Right lung (tissue), 5 donors: Measurements from ENCODE around the gene FBXO4. TPM values are rescaled to one million over a fixed set of nuclear protein-coding genes. Genes with fewer than 3 reads are reported as not detected.
"Not testable (repeated sequence)": the region's sequence is repeated elsewhere in the genome, so short reads cannot be mapped to it uniquely, and the experiment has no call there.

Experiments used
- DNase-seq, 2 donors: peaks; one replicate each; pipeline ENCODE4 v3.0.0-alpha.2; 2013
- polyA plus RNA-seq, 5 donors: library from polyadenylated mRNA; unstranded; fragments of 120-200 nt; gene quantifications; one replicate each; pipeline versions ENCODE4 v1.2.1 to v1.2.3, GENCODE V29; 2013; ENCODE audit warnings: inconsistent platforms in 1 of 5, low replicate concordance in 1 of 5; ENCODE audit not compliant: insufficient read length in 5 of 5, insufficient read depth in 1 of 5

The FBXO4 gene
- polyA plus RNA-seq, 5 donors = 14.8 to 23.0 (median 18.7) TPM

DNA sequence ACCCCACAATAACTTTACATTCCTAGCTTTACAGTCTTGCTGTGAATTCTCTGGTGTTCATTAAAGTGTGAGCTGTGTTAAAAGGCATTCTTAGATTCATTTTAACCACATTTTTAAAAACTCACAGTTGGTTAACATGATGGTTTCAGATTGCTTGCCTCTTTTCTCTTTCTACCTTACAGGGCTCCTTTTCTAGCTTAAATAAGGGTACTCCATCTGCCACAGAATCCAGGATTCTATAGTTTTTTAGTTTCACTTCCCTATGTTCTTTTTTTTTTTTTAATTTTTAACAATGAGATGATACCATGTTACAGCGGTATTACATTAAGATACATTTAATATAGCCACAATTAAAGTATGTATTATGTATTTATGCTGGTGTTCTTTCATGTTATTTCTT is 3.9 kb upstream of the FBXO4 start:
- no peak for DNase-seq

DNA sequence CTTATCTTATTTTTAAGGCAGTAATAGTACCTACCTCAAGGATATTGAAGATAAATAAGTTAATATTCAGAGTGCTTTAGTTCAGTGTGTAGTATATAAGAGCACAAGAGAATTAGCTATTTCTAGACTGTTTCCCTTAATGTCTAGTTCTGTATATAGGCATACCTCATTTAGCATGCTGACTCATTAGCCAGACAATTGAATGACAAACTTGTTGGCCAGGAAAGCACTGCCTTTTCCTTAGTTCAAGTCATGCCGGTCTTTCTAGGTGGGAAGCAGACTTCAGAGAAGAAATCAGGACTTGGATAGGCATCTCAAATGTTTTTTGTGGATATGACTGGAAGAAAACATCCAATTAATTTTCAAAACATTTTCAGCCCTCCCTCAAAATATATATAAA is 3.2 kb upstream of the FBXO4 start:
- DNase-seq = no peak

GRCh38 chr5:41924526-41924871 is 582 bp upstream of the FBXO4 start:
- peak in 1 of 2 donors; percentile 5 for DNase-seq

DNA sequence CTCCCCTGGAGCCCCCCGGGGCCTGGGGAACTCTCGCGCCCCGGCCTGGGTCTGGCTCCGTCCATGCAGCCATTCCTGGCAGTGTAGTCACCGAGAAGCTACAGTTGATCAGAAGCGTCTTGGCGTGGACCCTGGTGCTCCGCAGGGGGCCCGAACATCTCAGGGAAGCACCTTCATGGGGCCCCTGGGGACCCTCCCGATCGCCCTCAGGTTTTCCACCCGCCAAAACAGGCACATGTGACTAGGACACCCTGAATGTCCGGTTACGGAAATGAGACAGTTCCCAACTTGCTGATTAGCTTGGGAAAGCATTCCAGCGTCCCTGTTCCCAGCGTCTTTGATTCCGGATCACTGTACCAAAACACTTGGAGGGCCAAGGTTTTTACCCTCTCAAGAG is 472 bp downstream of the FBXO4 start:
- DNase-seq = peak in 1 of 2 donors; percentile 55

DNA sequence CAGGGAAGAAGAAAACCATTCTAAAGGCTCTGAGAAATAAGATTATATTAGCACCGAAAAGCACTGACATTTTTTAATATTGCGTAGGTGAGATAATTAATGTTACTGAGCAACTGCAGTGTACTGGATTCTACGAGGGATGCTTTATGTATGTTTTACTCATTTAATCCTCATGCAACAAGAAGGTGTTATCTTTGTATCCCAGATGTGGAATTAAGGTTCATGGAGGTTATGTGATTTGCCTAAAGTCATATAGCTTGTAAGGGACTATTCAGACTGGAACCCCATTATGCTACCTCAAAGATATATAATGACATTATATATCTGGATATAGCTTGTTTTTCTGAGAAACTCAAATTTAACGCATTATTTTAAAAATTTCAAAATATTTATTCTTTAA is 2.5 kb downstream of the FBXO4 start:
- no peak for DNase-seq

- DNase-seq = no peak
Observed at GRCh38 chr5:41929035-41929434, 4.0 kb downstream of the FBXO4 start.

DNA sequence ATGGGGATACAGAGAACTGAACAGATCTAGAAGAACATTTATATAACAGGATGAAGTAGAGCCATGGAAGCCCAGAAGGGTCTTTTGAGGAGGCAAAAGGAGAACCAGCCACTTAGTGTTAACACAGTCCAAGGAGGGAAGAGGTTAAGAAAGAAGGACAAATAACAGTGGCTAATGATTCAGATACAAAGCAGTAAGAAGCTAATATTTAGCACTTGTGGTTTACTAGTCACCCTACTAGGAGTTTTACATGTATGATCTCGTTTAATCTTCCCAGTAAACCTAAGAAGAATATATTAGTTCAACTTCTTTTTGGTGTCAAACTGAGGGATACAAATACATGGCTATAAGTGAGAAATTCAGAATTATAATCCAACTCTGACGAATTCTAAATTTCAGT is 7.7 kb downstream of the FBXO4 start:
- no peak for DNase-seq

GRCh38 chr5:41935544-41935943 is 10.5 kb downstream of the FBXO4 start:
- no peak for DNase-seq

GRCh38 chr5:41940641-41941040 is 15.6 kb downstream of the FBXO4 start:
- no peak for DNase-seq

- DNase-seq = not testable (repeated sequence)
Observed at GRCh38 chr5:41945332-41945955, 20.4 kb downstream of the FBXO4 start.

GRCh38 chr5:41951224-41951623 is 26.1 kb downstream of the FBXO4 start:
- DNase-seq = no peak

DNA sequence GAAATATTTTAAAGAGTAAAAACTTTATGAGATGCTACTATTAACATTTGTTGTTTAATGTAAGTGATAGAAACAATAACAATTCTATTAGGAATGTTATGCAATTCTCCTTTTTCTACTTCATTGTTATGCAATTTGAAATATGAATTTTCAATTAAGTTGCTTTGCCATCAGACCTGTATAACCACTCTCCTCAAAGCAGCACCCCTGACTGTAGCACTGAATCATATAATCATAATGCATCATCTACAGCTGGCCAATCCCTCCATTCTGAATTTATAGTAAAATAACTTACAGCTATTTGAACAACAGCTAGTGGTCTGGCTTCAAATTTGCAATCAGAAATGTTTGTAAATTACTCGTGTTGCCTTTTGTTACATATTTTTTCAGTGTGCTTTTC is 29.2 kb downstream of the FBXO4 start:
- DNase-seq = no peak

DNA sequence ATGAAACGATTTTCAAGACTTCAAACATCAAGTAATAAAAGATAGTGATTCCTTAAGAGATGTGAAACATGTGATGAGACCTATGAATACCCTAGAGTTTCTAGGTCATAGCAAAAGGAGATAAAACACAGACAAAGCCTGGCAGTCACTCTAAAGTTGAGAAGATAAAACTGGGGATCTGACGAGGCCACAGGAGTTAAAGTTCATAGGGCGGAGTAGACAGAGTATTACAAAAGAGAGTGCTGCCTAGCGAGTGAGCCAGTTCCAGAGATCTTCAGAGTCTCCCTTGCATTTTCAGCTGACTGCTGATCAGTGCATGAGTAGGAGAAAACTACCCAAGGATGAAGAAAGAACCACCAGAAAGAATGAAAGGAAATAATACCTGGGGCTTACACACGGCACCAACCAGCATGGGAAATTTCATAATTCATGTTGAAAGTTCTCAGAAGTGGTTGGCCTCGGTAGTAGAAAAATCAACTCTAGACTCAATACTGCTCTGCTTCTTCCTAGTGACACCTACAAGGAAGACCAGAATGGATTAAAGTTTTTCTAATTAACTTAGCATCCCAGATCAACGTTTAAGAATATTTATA is 30.4 kb downstream of the FBXO4 start:
- DNase-seq = no peak

DNA sequence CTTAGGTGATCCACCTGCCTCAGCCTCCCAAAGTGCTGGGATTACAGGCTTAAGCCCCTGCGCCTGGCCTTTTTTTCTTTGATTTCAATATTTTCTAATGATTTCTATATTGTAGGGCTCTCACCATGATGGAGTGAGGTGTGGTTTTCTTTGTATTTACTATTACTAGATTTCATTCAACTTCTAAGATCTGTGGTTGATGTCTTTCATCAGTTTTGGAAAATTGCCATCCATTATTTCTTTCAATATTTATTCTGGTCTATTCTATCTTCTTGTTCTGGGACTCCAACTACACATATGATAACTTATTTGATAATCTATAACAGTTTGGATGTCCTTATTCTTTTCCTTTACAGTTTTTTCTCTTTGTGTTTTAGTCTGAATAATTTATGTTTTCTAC is 31.9 kb downstream of the FBXO4 start:
- DNase-seq = no peak

GRCh38 chr5:41960481-41960880 is 35.4 kb downstream of the FBXO4 start:
- no peak for DNase-seq

- no peak for DNase-seq
Observed at GRCh38 chr5:41961736-41962135, 36.7 kb downstream of the FBXO4 start.

GRCh38 chr5:41962491-41962890 is 37.4 kb downstream of the FBXO4 start:
- no peak for DNase-seq

DNA sequence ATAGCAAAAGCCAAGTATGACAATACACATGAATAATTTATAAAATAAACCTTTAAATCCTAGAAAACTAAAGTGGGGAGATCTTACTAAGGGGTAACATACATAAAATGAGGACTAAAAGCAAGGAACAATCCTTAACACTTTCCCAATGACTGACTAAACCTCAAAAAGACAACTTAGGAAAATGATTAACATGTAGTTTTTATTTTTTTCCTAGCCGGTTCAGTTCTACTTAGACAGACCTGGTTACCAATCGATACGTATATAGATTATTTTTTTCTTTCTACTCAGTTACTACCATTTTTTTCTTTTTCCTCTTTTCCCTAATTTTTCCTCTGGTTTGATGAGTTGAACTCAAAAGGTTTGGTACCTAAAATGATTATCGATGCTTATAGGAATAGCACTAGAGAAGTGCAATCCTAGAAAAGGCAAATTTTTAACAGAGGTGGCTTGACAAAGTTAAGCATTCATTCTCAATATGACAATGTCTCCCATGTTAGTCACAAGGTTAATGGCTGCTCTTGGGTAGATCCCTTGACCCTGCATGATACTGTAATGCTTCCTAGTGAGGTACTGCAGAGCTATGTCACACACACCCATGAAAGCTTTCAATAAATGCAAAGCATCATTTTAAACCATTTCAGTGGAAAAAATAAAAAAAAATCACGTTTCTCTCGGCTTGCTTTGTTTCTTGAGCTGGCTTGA is 41.5 kb downstream of the FBXO4 start:
- DNase-seq = no peak

DNA sequence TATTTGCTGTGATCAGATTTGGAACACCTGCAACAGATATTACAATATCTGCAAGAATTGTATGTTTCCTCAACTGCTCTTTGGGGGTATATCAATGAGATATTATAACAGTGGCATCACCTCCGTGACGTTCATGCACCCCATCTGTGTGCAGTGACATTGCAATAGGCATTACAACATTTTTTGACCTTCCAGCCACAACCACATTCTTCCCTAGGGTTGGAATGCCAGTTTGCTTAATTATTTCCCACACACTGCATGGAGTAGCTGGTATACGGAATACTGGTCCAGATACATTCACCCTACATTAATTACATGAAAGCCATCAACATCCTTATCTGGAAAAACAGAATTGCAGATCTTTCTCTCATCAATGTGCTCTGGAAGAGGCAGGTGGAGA is 42.3 kb downstream of the FBXO4 start:
- DNase-seq = no peak

DNA sequence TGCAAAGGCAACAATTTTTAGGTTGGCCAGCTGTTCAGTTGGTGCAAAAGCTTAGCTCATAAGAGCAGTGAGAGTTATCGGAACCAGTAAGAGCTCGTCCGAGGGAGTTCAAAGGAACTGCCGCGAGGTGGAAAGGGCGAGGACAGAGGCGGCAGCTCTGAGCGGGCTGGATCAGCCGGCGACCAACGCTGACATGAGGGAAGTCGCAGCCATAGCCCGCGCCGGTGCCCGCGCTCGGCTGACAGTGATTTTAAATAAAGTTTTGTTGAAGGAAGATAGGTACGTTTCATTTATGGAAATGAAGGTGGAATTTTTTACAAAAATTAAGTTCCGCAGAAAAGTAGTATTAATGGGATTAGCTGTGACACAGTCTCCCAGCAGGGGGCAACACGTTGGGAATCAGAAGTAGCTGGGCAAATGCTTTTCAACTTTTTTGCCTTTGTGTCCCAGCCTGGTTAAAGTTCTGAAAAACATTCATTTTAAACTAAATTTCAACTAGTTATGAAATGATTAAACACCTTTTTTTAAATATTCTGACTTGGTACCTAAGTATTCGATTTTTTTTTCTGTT is 43.2 kb downstream of the FBXO4 start:
- DNase-seq = no peak

DNA sequence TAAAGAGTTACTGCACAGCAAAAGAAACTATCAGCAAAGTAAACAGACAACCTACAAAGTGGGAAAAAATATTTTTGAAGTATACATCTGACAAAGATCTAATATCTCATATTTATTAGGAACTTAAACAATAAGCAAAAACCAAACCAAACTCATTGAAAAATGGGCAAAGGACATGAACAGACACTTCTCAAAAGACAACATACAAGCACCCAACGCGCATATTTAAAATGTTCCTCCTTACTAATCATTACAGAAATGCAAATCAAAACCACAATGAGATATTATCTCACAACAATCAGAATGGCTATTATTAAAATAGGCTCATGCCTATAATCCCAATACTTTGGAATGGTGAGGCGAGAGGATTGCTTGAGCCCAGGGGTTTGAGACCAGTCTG is 48.0 kb downstream of the FBXO4 start:
- no peak for DNase-seq

GRCh38 chr5:41973887-41974286 is 48.8 kb downstream of the FBXO4 start:
- DNase-seq = no peak

DNA sequence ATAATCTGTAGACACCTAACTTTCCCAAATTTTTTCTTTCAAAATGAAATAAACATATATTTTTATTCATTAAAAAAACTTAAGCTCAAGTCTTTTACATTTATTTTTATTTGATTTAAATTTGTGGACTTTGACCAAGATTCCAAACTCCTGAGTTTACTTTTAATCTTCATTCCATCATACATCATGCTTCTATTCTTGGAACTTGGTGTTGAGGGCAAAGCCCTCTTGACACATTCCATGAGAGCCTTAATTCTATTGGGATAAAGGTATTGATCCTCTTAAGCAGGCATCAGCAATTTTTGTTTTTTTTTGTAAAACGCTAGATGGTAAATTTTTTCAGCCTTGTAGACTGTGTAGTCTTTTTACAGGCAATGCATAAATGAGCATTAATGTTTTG is 53.6 kb downstream of the FBXO4 start:
- no peak for DNase-seq
